ENCODE measurements around the gene RND3. TPM values are rescaled to one million over a fixed set of nuclear protein-coding genes. Genes with fewer than 3 reads are reported as not detected.

Gene RND3
- total RNA-seq, 2 donors from 2014 or later = 27.9 to 119 TPM

DNA sequence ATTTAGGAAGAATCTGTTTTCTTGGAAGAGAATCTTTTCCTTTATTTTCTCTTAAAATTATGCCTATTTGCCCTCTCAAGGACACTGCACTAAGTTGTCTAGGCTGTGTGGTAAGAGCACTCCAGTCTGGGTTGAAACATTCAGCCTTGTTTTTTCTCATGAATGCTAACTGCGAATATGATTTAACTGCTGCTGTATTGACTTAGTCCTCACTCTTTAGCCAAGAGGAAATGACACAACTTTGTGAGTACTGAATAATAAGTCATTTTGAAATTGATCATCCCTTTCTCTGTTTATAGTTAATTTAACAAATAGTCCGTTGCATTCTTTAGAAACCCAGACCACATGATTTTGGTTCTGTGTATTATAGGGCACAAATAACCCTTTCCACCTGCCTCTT lies 4.5 kb upstream of the RND3 start:
- Histone ChIP-seq H3K9me3 (no peaks in the 10 kb centered on the region), H3K4me3 (no peak overlapping the region), H3K27me3 (replicated peaks; ENCODE audit: insufficient read depth) (no peaks in the 10 kb centered on the region), H3K27ac (no peak overlapping the region), H3K4me1 (ENCODE audit: control insufficient read depth in 1 of 2, low read depth in 2 of 2) (no peaks in the 10 kb centered on the region), H3K36me3 (no peaks in the 10 kb centered on the region)
- TF ChIP-seq, protein P1, sequence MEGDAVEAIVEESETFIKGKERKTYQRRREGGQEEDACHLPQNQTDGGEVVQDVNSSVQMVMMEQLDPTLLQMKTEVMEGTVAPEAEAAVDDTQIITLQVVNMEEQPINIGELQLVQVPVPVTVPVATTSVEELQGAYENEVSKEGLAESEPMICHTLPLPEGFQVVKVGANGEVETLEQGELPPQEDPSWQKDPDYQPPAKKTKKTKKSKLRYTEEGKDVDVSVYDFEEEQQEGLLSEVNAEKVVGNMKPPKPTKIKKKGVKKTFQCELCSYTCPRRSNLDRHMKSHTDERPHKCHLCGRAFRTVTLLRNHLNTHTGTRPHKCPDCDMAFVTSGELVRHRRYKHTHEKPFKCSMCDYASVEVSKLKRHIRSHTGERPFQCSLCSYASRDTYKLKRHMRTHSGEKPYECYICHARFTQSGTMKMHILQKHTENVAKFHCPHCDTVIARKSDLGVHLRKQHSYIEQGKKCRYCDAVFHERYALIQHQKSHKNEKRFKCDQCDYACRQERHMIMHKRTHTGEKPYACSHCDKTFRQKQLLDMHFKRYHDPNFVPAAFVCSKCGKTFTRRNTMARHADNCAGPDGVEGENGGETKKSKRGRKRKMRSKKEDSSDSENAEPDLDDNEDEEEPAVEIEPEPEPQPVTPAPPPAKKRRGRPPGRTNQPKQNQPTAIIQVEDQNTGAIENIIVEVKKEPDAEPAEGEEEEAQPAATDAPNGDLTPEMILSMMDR (IDR thresholded peaks at IDR 0.05) = no peak
- DNase-seq (ENCODE audit: low spot score) = no peak
- ATAC-seq (ENCODE audit: insufficient number of reproducible peaks, low FRiP score, low read depth) = no peak

DNA sequence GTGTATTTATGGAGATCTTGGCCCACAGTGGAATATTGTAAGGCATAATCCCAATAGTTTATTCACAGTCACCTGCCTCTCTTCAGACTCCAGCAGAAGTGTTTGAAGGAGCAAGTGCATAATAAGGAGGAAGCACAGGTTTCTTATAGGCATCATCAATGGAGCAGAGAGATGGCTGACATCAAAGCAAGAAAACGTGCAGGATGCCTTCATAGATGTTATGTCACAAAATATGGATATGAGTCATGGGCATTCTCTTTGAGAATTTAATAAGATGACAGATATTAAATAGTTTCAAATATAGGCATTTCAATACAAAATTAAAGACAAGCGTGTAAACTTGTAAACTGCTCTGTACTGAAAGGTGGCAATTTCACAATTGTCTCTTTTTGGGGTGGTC lies 4.0 kb upstream of the RND3 start:
- Histone ChIP-seq H3K9me3 (no peaks in the 10 kb centered on the region), H3K4me3 (no peak overlapping the region), H3K4me1 (ENCODE audit: control insufficient read depth in 1 of 2, low read depth in 2 of 2) (no peaks in the 10 kb centered on the region), H3K27me3 (replicated peaks; ENCODE audit: insufficient read depth) (no peaks in the 10 kb centered on the region), H3K27ac (no peak overlapping the region), H3K36me3 (no peaks in the 10 kb centered on the region)
- no peak for DNase-seq (ENCODE audit: low spot score)
- ATAC-seq (ENCODE audit: insufficient number of reproducible peaks, low FRiP score, low read depth) = no peak
- TF ChIP-seq, protein P1 (IDR thresholded peaks at IDR 0.05) = no peak

DNA sequence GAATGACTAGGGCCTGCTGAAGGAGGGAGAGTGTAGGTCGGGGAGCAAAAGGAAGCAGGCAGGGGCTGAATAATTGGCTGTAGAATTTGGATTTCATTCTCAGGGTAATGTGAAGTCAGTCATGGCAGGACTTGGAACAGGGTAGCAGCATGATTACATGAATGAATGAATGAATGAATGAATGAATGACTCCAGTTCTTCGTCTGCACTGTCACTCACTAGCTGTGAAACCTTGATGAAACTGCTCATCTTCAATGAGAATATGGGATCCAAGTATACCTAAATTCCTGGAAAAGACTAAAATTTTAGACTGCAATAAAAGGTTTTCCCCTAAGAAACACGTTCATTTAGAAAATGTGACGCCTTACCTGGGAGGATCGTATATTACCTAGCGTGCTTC lies 3.0 kb upstream of the RND3 start:
- H3K4me1 ChIP-seq (ENCODE audit: control insufficient read depth in 1 of 2, low read depth in 2 of 2) = no peaks in the 10 kb centered on the region
- ATAC-seq (ENCODE audit: insufficient number of reproducible peaks, low FRiP score, low read depth) (no peak), DNase-seq (ENCODE audit: low spot score) (no peak)
- H3K27ac ChIP-seq = no peak overlapping the region
- no peaks in the 10 kb centered on the region for H3K9me3 ChIP-seq
- no peaks in the 10 kb centered on the region for H3K36me3 ChIP-seq
- no peaks in the 10 kb centered on the region for H3K27me3 ChIP-seq (replicated peaks; ENCODE audit: insufficient read depth)
- TF ChIP-seq, protein P1 (IDR thresholded peaks at IDR 0.05) = no peak
- no peak overlapping the region for H3K4me3 ChIP-seq

DNA sequence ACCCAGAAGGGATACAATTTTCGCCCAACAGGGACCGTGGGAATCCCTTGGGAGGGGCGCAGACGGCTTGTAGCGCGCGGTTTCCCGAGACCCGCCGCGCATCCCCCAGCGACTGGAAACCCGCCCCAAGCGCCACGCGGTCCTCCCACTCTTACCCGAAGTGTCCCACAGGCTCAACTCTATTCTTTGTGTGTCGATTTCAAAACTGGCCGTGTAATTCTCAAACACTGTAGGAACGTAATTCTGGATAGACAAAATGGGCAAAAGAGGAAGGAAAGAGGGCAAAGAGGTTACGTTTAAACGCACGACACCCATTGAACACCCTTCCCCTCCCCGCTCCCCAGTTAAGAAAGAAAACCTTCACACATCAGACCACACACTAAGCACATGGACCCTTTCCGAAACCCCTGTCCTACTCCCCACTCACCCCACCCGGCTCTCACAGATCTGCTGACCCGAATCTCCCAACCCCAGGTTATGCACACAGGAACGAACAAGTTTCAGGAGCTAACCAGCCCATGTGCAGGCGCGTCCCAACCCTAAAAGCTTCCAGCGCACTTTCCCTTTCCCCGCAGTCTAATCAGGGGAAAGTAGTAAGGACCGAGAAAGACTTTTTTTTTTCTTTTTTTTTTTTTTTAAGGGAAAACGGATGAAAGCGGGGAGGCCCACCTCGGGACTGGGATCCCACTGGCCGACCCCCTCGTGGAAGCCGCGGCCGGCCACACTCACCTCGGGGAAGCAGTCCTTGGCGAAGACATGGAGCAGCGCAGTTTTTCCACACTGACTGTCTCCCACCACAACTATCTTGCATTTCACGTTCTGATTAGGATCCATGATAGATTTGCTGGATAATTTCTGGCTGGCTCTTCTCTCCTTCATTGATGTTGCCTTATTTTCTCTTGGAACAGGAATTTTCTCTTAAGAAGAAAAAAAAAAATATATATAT lies 655 bp downstream of the RND3 start:
- peaks cover 11 to 31% of the 10 kb centered on the region in 2 donors for H3K4me1 ChIP-seq (ENCODE audit: control insufficient read depth in 1 of 2, low read depth in 2 of 2)
- DNase-seq (ENCODE audit: low spot score) (no peak), ATAC-seq (ENCODE audit: insufficient number of reproducible peaks, low FRiP score, low read depth) (peak; percentile 1)
- H3K36me3 ChIP-seq = no peaks in the 10 kb centered on the region
- H3K27me3 ChIP-seq (replicated peaks; ENCODE audit: insufficient read depth) = no peaks in the 10 kb centered on the region
- peak overlapping the region; percentile 99 for H3K27ac ChIP-seq
- H3K9me3 ChIP-seq = no peaks in the 10 kb centered on the region
- peak overlapping the region; percentile 86 for H3K4me3 ChIP-seq
- TF ChIP-seq, protein P1 (IDR thresholded peaks at IDR 0.05) = peak; percentile 0

DNA sequence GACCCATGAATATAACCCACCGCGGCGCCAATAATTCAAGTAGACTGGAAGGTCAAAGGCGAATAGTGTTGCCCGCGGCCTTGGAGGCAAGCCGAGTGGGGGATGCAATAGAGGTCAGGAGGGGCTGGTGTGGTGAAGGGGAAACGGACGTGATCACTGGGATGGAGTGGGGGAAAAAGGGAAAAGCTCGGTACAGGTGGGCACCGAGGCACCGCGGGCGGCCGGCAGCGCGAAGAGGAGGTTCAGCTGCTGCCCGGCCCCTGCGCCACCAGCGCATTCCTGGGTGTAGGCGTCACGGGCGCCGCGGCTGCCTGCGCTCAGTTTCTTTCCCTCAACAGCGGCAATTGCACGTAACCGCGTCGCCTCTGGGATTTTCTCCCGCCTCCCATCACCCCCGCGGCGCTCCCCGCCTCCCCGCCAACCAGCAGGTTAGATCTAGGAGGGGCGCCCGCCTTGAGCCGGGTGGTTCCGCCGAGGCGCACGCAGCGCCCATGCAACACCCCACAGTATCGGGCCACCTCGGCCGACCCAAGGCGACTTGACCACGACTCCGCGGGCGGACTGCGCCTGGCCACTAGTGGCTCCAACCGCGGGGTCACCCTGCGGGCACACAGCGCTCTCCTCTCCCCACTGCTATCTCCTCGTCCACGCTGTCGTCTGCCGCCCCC lies 1.5 kb downstream of the RND3 start:
- H3K4me1 ChIP-seq (ENCODE audit: control insufficient read depth in 1 of 2, low read depth in 2 of 2) = peaks cover 17 to 39% of the 10 kb centered on the region in 2 donors
- peak; percentile 29 for DNase-seq (ENCODE audit: low spot score)
- peak overlapping the region; percentile 86 for H3K4me3 ChIP-seq
- H3K27ac ChIP-seq = peak overlapping the region; percentile 99
- H3K36me3 ChIP-seq = no peaks in the 10 kb centered on the region
- ATAC-seq (ENCODE audit: insufficient number of reproducible peaks, low FRiP score, low read depth) = peak; percentile 48
- H3K27me3 ChIP-seq (replicated peaks; ENCODE audit: insufficient read depth) = no peaks in the 10 kb centered on the region
- H3K9me3 ChIP-seq = no peaks in the 10 kb centered on the region
- TF ChIP-seq, protein P1 (IDR thresholded peaks at IDR 0.05) = peak; percentile 13
